Esophagus squamous epithelium (tissue), 5 donors: Measurements from ENCODE around the gene TPO. TPM values are rescaled to one million over a fixed set of nuclear protein-coding genes. Genes with fewer than 3 reads are reported as not detected.

ENCODE experiments used
- DNase-seq: peaks from one replicate; lab custom pipeline; 2025; lab: John Stamatoyannopoulos, UW
- H3K27ac ChIP-seq, 4 donors: fragments of 200-600 bp; sonication (generic); one replicate each; pipeline ENCODE4 v1.5.1; 2016 to 2019; ENCODE audit warnings: mild to moderate bottlenecking in 1 of 4
- H3K27me3 ChIP-seq, 4 donors: fragments of 200-600 bp; sonication (generic); 1 replicate in 3 of 4; 2 replicates in 1 of 4; pipeline versions ENCODE4 v1.5.1 to v1.6.0; 2017 to 2021; ENCODE audit warnings: antibody characterized with exemption in 1 of 4
- H3K36me3 ChIP-seq, 3 donors: fragments of 200-600 bp; sonication (generic); one replicate each; pipeline ENCODE4 v1.5.1; 2016 to 2019
- H3K4me1 ChIP-seq, 3 donors: fragments of 200-600 bp; sonication (generic); one replicate each; pipeline ENCODE4 v1.5.1; 2017 to 2019
- H3K4me3 ChIP-seq, 4 donors: fragments of 200-600 bp; sonication (generic); 1 replicate in 3 of 4; 2 replicates in 1 of 4; pipeline ENCODE4 v1.5.1; 2016 to 2019; ENCODE audit warnings: mild to moderate bottlenecking in 2 of 4, moderate library complexity in 1 of 4
- H3K9me3 ChIP-seq, 3 donors: fragments of 200-600 bp; sonication (generic); one replicate each; pipeline ENCODE4 v1.5.1; 2016 to 2019
- CTCF ChIP-seq, 6 experiments: fragments of 450-650 bp in 4 of 6; fragments of 200-600 bp in 2 of 6; sonication (generic) in 2 of 6; IDR thresholded peaks; one replicate each; pipeline ENCODE4 v1.5.1; 2016 to 2019; ENCODE audit warnings: antibody characterized with exemption in 6 of 6, mild to moderate bottlenecking in 4 of 6, moderate library complexity in 4 of 6
- POLR2A ChIP-seq, 4 donors: fragments of 450-650 bp; IDR thresholded peaks; one replicate each; pipeline ENCODE4 v1.6.1; 2017; ENCODE audit warnings: antibody characterized with exemption in 4 of 4, mild to moderate bottlenecking in 4 of 4, moderate library complexity in 3 of 4
- WGBS, 2 donors: methylation state at CpG; one replicate each; pipeline ENCODE4 v1.1.5; 2018; 5-methylcytosine and 5-hydroxymethylcytosine counted together
- intact Hi-C: fragments of 100-400 bp; cut with DNase I; formaldehyde crosslinking; loops from one replicate; pipeline ENCODE4 v1.15.0; 2022
- total RNA-seq, 4 donors: library from RNA; depleted of rRNA; stranded (reverse); fragments of >200 nt; gene quantifications; one replicate each; pipeline ENCODE4 v1.1.0, GENCODE V29; 2016
- donor health status: DM: yes; HTN: yes; CAD: no.

Gene TPO
- total RNA-seq, 4 donors from 2014 or later = 0.31 to 4.6 (median 2.7) TPM

- Histone ChIP-seq H3K27me3 (peaks cover 0 to 33% (median 0%) of the 10 kb centered on the region in 4 donors), H3K4me3 (no peak overlapping the region), H3K4me1 (peaks cover 0 to 13% (median 0%) of the 10 kb centered on the region in 3 donors), H3K27ac (no peak overlapping the region), H3K36me3 (no peaks in the 10 kb centered on the region), H3K9me3 (no peaks in the 10 kb centered on the region)
- intact Hi-C loops = no loop called here
- no peak for DNase-seq
- 80 to 83% methylated on average over 8 to 16 of the region's 36 CpGs for WGBS, 2 donors
- TF ChIP-seq POLR2A (IDR thresholded peaks at IDR 0.05) (no peak), CTCF (IDR thresholded peaks at IDR 0.05) (no peak)
These were observed 99.3 kb downstream of the TPO start for GRCh38 chr2:1512321-1513289.

- intact Hi-C loops = no loop called here
- no peak overlapping the region for H3K27ac ChIP-seq
- DNase-seq = no peak
- no peaks in the 10 kb centered on the region for H3K9me3 ChIP-seq
- peaks cover 0 to 33% (median 0%) of the 10 kb centered on the region in 4 donors for H3K27me3 ChIP-seq
- no peak for TF ChIP-seq CTCF (IDR thresholded peaks at IDR 0.05)
- no peak for TF ChIP-seq POLR2A (IDR thresholded peaks at IDR 0.05)
- H3K4me1 ChIP-seq = peaks cover 0 to 20% (median 5%) of the 10 kb centered on the region in 3 donors
- WGBS, 2 donors = 48 to 51% methylated on average over 4 to 8 of the region's 18 CpGs
- H3K4me3 ChIP-seq = no peak overlapping the region
- H3K36me3 ChIP-seq = no peaks in the 10 kb centered on the region
These were observed 101.3 kb downstream of the TPO start for GRCh38 chr2:1514391-1515072.

- Histone ChIP-seq H3K36me3 (no peaks in the 10 kb centered on the region), H3K4me1 (peaks cover 0 to 14% (median 5%) of the 10 kb centered on the region in 3 donors), H3K27ac (no peak overlapping the region), H3K9me3 (no peaks in the 10 kb centered on the region), H3K4me3 (no peak overlapping the region), H3K27me3 (peaks cover 0 to 33% (median 0%) of the 10 kb centered on the region in 4 donors)
- WGBS, 2 donors = 48 to 68% methylated on average over 4 of the region's 8 CpGs
- intact Hi-C loops = no loop called here
- TF ChIP-seq CTCF (IDR thresholded peaks at IDR 0.05) (no peak), POLR2A (IDR thresholded peaks at IDR 0.05) (no peak)
- no peak for DNase-seq
These were observed 101.8 kb downstream of the TPO start for GRCh38 chr2:1515073-1515430.

GRCh38 chr2:1515986-1516797 is 102.9 kb downstream of the TPO start:
- no peaks in the 10 kb centered on the region for H3K36me3 ChIP-seq
- H3K9me3 ChIP-seq = no peaks in the 10 kb centered on the region
- H3K27me3 ChIP-seq = peaks cover 0 to 29% (median 0%) of the 10 kb centered on the region in 4 donors
- H3K4me1 ChIP-seq = peaks cover 0 to 10% (median 5%) of the 10 kb centered on the region in 3 donors
- TF ChIP-seq POLR2A (IDR thresholded peaks at IDR 0.05) (no peak), CTCF (IDR thresholded peaks at IDR 0.05) (no peak)
- H3K27ac ChIP-seq = no peak overlapping the region
- no peak overlapping the region for H3K4me3 ChIP-seq
- no peak for DNase-seq
- intact Hi-C loops = no loop called here
- WGBS, 2 donors = 63 to 91% methylated on average over 7 to 13 of the region's 23 CpGs
